Left lung (tissue), 10 donors: ENCODE data around the gene P2RY6. TPM values are rescaled to one million over a fixed set of nuclear protein-coding genes. Genes with fewer than 3 reads are reported as not detected.
A peak's percentile ranks its signal among the peaks of the same experiment; 100 is the strongest.
"Not testable (repeated sequence)": the region's sequence is repeated elsewhere in the genome, so short reads cannot be mapped to it uniquely, and the experiment has no call there.

Source experiments
- ATAC-seq: fragments of 200-7000 bp; cut with Tn5 transposase; one replicate; pipeline ENCODE4 v1.9.1; 2020; ENCODE audit warnings: moderate library complexity
- DNase-seq, 4 donors: peaks; one replicate each; pipeline ENCODE4 v3.0.0-alpha.2; 2013 to 2020
- H3K27ac ChIP-seq, 2 donors: fragments of 200-600 bp; sonication (generic) in 1 of 2; one replicate each; pipeline versions ENCODE4 v1.5.0 to v1.8.0; 2020 to 2021
- H3K27me3 ChIP-seq, 2 donors: fragments of 200-600 bp; sonication (generic) in 1 of 2; one replicate each; pipeline versions ENCODE4 v1.5.0 to v1.8.0; 2020 to 2021
- H3K36me3 ChIP-seq, 2 donors: fragments of 200-600 bp; sonication (generic) in 1 of 2; one replicate each; pipeline versions ENCODE4 v1.5.0 to v1.8.0; 2020 to 2021
- H3K4me1 ChIP-seq, 2 donors: fragments of 200-600 bp; one replicate each; pipeline ENCODE4 v1.8.0; 2021
- H3K4me3 ChIP-seq, 2 donors: fragments of 200-600 bp; sonication (generic) in 1 of 2; one replicate each; pipeline versions ENCODE4 v1.5.0 to v1.8.0; 2020 to 2021; ENCODE audit warnings: mild to moderate bottlenecking in 1 of 2
- H3K9me3 ChIP-seq, 2 donors: fragments of 200-600 bp; sonication (generic) in 1 of 2; one replicate each; pipeline versions ENCODE4 v1.5.0 to v1.8.0; 2020 to 2021
- intact Hi-C, 2 donors: fragments of 100-400 bp; cut with DNase I; formaldehyde crosslinking; loops; one replicate each; pipeline versions ENCODE4 v1.11.2 to v1.14.2; 2022
- polyA plus RNA-seq, 6 donors: library from polyadenylated mRNA; unstranded; fragments of 120-200 nt; gene quantifications; one replicate each; pipeline ENCODE4 v1.2.1, GENCODE V29; 2013; ENCODE audit not compliant: insufficient read length in 6 of 6
- total RNA-seq, 2 donors: library from RNA; stranded (reverse); fragmentation: NEBNext Ultra II Directional; extraction: Animal tissue kit (Norgen Biotek cat#: 25700); gene quantifications; one replicate each; pipeline ENCODE4 v1.2.1, GENCODE V29; 2021
- TF ChIP-seq, protein P1 (sequence below), 2 donors: fragments of 200-600 bp; sonication (generic) in 1 of 2; IDR thresholded peaks; one replicate each; pipeline versions ENCODE4 v1.5.0 to v1.8.0; 2021; ENCODE audit warnings: antibody characterized with exemption in 2 of 2
- donor health status: DM: no; HTN: yes; CAD: no.
- donor health status: DM: no; HTN: no; CAD: no.

Gene P2RY6
- total and polyA plus RNA-seq, 8 donors: 0.87 to 4.8 (median 1.9) TPM

- intact Hi-C loops: no loop called here
- H3K27ac ChIP-seq: peak overlapping the region in 1 of 2 donors; percentile 4
- H3K36me3 ChIP-seq: no peaks in the 10 kb centered on the region
These were observed 1.9 kb upstream of the P2RY6 start for GRCh38 chr11:73270016-73270854.

DNA sequence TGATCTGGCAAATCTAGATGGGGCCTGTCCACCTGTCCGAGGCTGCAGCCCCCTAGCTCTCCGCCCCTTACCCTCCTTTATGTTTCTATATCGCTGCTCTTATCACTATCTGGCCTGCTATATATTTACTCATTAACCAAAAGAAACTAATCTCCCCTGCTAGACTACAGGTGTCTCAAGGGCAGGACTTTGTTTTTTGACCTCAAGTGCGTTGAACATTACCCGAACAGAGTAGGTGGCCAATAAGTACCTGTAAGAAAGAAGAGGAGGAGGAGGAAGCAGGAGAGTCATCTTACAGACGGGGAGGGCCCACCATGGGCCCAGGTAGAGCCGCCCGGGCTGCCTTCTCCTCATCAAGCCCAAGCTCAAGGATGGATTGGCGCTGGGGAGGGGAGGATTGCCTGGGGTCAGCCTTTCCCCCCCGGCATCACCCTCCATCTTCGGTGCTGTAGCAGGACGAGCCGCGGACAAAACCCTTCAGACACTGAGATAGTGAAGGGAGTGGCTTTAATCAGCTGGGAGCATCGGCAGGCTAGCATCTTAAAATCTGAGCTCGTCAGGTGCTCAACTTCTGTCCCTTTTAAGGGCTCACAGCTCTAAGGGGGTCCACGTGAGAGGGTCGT is 1.2 kb upstream of the P2RY6 start:
- Histone ChIP-seq H3K4me1 (peaks cover 12 to 60% of the 10 kb centered on the region in 2 donors), H3K27me3 (peaks cover 0 to 7% of the 10 kb centered on the region in 2 donors), H3K9me3 (no peaks in the 10 kb centered on the region), H3K27ac (no peak overlapping the region), H3K36me3 (no peaks in the 10 kb centered on the region), H3K4me3 (no peak overlapping the region)
- intact Hi-C loops: no loop called here
- DNase-seq: no peak
- ATAC-seq: no peak
- TF ChIP-seq, protein P1, sequence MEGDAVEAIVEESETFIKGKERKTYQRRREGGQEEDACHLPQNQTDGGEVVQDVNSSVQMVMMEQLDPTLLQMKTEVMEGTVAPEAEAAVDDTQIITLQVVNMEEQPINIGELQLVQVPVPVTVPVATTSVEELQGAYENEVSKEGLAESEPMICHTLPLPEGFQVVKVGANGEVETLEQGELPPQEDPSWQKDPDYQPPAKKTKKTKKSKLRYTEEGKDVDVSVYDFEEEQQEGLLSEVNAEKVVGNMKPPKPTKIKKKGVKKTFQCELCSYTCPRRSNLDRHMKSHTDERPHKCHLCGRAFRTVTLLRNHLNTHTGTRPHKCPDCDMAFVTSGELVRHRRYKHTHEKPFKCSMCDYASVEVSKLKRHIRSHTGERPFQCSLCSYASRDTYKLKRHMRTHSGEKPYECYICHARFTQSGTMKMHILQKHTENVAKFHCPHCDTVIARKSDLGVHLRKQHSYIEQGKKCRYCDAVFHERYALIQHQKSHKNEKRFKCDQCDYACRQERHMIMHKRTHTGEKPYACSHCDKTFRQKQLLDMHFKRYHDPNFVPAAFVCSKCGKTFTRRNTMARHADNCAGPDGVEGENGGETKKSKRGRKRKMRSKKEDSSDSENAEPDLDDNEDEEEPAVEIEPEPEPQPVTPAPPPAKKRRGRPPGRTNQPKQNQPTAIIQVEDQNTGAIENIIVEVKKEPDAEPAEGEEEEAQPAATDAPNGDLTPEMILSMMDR (IDR thresholded peaks at IDR 0.05): no peak

More at GRCh38 chr11:73270016-73270854, 1.9 kb upstream of the P2RY6 start:
- Histone ChIP-seq H3K4me3 (no peak overlapping the region), H3K9me3 (no peaks in the 10 kb centered on the region), H3K4me1 (peaks cover 12 to 60% of the 10 kb centered on the region in 2 donors), H3K27me3 (peaks cover 0 to 14% of the 10 kb centered on the region in 2 donors)
- TF ChIP-seq, protein P1 (IDR thresholded peaks at IDR 0.05): no peak
- DNase-seq (no peak), ATAC-seq (peak; percentile 26)

GRCh38 chr11:73271478-73271865 is 666 bp upstream of the P2RY6 start:
- H3K27me3 ChIP-seq, intact Hi-C loops, H3K4me3 ChIP-seq, H3K9me3 ChIP-seq, DNase-seq, H3K36me3 ChIP-seq, ATAC-seq: not testable (repeated sequence)
- Histone ChIP-seq H3K27ac (peak overlapping the region in 1 of 2 donors; percentile 49), H3K4me1 (peaks cover 12 to 60% of the 10 kb centered on the region in 2 donors)

DNA sequence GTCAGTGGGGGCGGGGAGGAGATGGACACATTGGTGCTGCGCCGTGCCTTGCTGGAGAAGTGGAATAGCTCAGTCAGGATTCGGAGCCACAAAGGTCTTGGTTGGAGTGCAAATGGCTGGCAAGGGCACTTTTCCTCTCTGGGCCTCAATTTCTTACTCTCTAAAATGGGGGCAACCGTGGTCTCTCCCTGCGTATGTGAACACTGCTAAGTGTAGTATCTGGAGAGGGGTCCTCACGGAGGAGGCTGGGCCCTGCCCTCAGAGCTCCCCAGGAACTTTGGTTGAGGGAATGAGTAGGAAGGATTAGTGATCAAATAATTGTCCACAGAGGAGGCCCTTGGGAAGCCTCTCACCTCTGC is 521 bp downstream of the P2RY6 start:
- DNase-seq (no peak), ATAC-seq (no peak)
- Histone ChIP-seq H3K4me3 (peak overlapping the region in 1 of 2 donors; percentile 30), H3K27ac (peak overlapping the region in 1 of 2 donors; percentile 49), H3K9me3 (no peaks in the 10 kb centered on the region), H3K4me1 (peaks cover 12 to 60% of the 10 kb centered on the region in 2 donors), H3K27me3 (no peaks in the 10 kb centered on the region), H3K36me3 (no peaks in the 10 kb centered on the region)
- TF ChIP-seq, protein P1 (IDR thresholded peaks at IDR 0.05): no peak
- intact Hi-C loops: no loop called here

DNA sequence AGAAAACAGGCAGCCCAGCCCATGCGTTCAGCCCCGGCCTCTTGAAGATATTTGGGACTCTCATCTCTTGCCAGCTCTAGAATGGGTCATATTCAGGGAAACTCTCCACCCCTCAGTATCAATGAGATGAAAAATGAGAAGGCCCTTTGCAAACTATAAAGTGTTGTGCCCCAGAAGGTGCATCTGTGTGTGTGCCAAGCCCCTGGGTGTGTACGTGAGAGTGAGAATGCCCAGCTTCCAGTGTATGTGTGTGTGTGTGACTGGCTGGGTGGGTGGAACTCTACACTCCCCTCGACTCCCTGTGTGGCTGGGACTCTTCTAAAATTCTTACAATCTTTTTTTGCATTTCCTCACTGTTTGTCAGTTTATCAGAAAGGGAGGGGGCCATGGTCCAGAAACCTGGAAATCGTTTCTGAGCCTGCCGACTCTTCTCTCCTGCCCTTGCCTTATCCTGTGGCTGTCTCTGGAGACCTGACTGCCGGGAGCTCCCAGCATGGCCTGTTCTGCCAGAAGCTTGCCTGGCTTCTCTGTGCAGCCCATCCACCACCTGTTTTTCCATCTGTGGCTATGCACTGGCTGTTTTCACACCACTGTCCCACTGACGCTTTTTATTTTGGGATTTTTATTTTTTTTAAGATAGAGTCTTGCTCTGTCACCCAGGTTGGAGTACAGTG is 1.2 kb downstream of the P2RY6 start:
- no peak for ATAC-seq
- H3K4me3 ChIP-seq: peak overlapping the region in 1 of 2 donors; percentile 30
- H3K4me1 ChIP-seq: peaks cover 12 to 60% of the 10 kb centered on the region in 2 donors

DNA sequence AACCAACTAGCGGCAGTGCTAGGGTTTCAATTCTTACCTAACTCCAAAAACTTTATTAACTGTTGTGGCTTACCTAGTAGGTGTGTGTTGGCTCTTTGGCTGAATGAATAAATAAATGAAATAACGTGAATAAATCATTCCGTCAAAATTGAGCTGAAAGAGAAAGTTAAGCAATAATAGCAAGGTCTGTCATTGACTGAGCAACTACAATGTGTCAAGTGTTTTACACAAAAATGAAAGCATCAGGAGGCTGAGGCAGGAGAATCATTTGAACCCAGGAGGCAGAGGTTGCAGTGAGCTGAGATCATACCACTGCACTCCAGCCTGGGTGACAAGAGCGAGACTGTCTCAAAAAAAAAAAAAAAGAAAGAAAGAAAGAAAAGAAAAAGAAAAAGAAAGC is 2.1 kb downstream of the P2RY6 start:
- H3K27me3 ChIP-seq, H3K27ac ChIP-seq, H3K9me3 ChIP-seq, ATAC-seq, intact Hi-C loops, H3K36me3 ChIP-seq, H3K4me3 ChIP-seq, DNase-seq: not testable (repeated sequence)
- peaks cover 7 to 52% of the 10 kb centered on the region in 2 donors for H3K4me1 ChIP-seq

More for the DNA sequence above, 1.2 kb downstream of the P2RY6 start:
- intact Hi-C loops: no loop called here
- Histone ChIP-seq H3K36me3 (no peaks in the 10 kb centered on the region), H3K27ac (no peak overlapping the region), H3K27me3 (no peaks in the 10 kb centered on the region), H3K9me3 (no peaks in the 10 kb centered on the region)
- TF ChIP-seq, protein P1 (IDR thresholded peaks at IDR 0.05): no peak
- no peak for DNase-seq
